K562 (cell line): ENCODE data around the gene CNPY4. TPM values are rescaled to one million over a fixed set of nuclear protein-coding genes. Genes with fewer than 3 reads are reported as not detected.

Experiments
- CEBPG ChIP-seq, 3 experiments: fragments of 200-800 bp in 1 of 3; sonication (Bioruptor generic) in 1 of 3; sonication (generic) in 1 of 3; formaldehyde crosslinking in 1 of 3; IDR thresholded peaks in 2 of 3; conservative IDR thresholded peaks in 1 of 3; 2 replicates each; pipeline versions ENCODE4 v1.6.1 to v1.8.0; 2016 to 2022; ENCODE audit warnings: missing compliant biosample characterization in 2 of 3, missing genetic modification characterization in 2 of 3, mild to moderate bottlenecking in 1 of 3, missing genetic modification reagents in 1 of 3
- E4F1 ChIP-seq: fragments of 250-450 bp; sonication (Bioruptor Pico); IDR thresholded peaks from 2 replicates; pipeline ENCODE4 v1.5.0; 2021; ENCODE audit warnings: mild to moderate bottlenecking, borderline replicate concordance
- FUS ChIP-seq: fragments of 200-400 bp; formaldehyde crosslinking; optimal IDR thresholded peaks from 2 replicates; pipeline ENCODE3; 2017; ENCODE audit warnings: low read depth, low read length
- HCFC1 ChIP-seq: IDR thresholded peaks from 2 replicates; pipeline ENCODE4 v1.6.1; 2012; ENCODE audit warnings: low read depth, low read length, improper control_type of control experiment
- KLF1 ChIP-seq: fragments of 450-650 bp; IDR thresholded peaks from 2 replicates; pipeline ENCODE4 v1.6.1; 2016; ENCODE audit warnings: missing genetic modification characterization, missing compliant biosample characterization
- KLF13 ChIP-seq: fragments of 450-650 bp; IDR thresholded peaks from 2 replicates; pipeline ENCODE4 v1.6.1; 2016; ENCODE audit warnings: missing genetic modification characterization, low read depth, mild to moderate bottlenecking, missing compliant biosample characterization, moderate library complexity, borderline replicate concordance
- TEAD4 ChIP-seq, 2 experiments: sonication (generic) in 1 of 2; formaldehyde crosslinking in 1 of 2; IDR thresholded peaks; 2 replicates each; pipeline versions ENCODE4 v1.6.1 to v1.8.0; 2012 to 2022; ENCODE audit warnings: borderline replicate concordance in 1 of 2, inconsistent platforms in 1 of 2, low read length in 1 of 2, mild to moderate bottlenecking in 1 of 2, missing genetic modification reagents in 1 of 2
- TSHZ1 ChIP-seq: fragments of 250-450 bp; sonication (Bioruptor Pico); IDR thresholded peaks from 2 replicates; pipeline ENCODE4 v1.4.0; 2020; ENCODE audit warnings: mild to moderate bottlenecking, moderate library complexity
- USF2 ChIP-seq: sonication (generic); formaldehyde crosslinking; IDR thresholded peaks from 2 replicates; pipeline ENCODE4 v1.5.0; 2020; ENCODE audit warnings: missing genetic modification reagents
- ZBTB11 ChIP-seq, 3 experiments: fragments of 200-800 bp in 1 of 3; fragments of 250-450 bp in 1 of 3; fragments of 450-650 bp in 1 of 3; sonication (Bioruptor Pico) in 1 of 3; sonication (Bioruptor generic) in 1 of 3; formaldehyde crosslinking in 1 of 3; IDR thresholded peaks; 2 replicates each; pipeline versions ENCODE4 v1.6.1 to v1.8.0; 2016 to 2022; ENCODE audit warnings: mild to moderate bottlenecking in 2 of 3, missing genetic modification characterization in 2 of 3, missing compliant biosample characterization in 1 of 3, moderate library complexity in 1 of 3
- ZBTB17 ChIP-seq: fragments of 450-650 bp; formaldehyde crosslinking; IDR thresholded peaks from 2 replicates; pipeline ENCODE4 v1.4.0; 2020; ENCODE audit warnings: mild to moderate bottlenecking
- ZNF140 ChIP-seq: fragments of 250-450 bp; sonication (Bioruptor Pico); IDR thresholded peaks from 2 replicates; pipeline ENCODE4 v1.8.0; 2021; ENCODE audit warnings: moderate library complexity, mild to moderate bottlenecking, inconsistent platforms
- ZNF146 ChIP-seq: IDR thresholded peaks from one replicate; pipeline ENCODE4 v1.6.1; 2018; ENCODE audit warnings: missing compliant biosample characterization; ENCODE audit not compliant: unreplicated experiment
- ZSCAN32 ChIP-seq: fragments of 450-650 bp; formaldehyde crosslinking; IDR thresholded peaks from 2 replicates; pipeline ENCODE4 v1.4.0; 2020; ENCODE audit warnings: mild to moderate bottlenecking, moderate library complexity
- polyA plus RNA-seq, 8 experiments: library from polyadenylated mRNA; depleted of rRNA in 4 of 8; stranded (reverse) in 5 of 8; unstranded in 3 of 8; fragments of >200 nt; fragmentation: Nextera tagmentation in 2 of 8; fragmentation: Illumina TruSeq in 1 of 8; extraction: Ambion mirVana in 2 of 8; extraction: Trizol in 1 of 8; gene quantifications; 2 replicates each; pipeline versions ENCODE4 v1.2.1 to v1.2.3, GENCODE V29; 2011 to 2014; ENCODE audit warnings: inconsistent platforms in 1 of 8, missing spikeins in 1 of 8
- total RNA-seq, 7 experiments: library from RNA; depleted of rRNA in 6 of 7; stranded (reverse); fragments of >200 nt in 6 of 7; fragmentation: Illumina TruSeq in 2 of 7; extraction: Trizol in 2 of 7; gene quantifications; 2 replicates each; pipeline versions ENCODE4 v1.2.1 to v1.2.3, GENCODE V29; 2011 to 2021; ENCODE audit warnings: low replicate concordance in 1 of 7

The CNPY4 gene
- total and polyA plus RNA-seq, 9 of the 15 experiments (the other 6 are each of a cell fraction or from before 2014, with no cell fraction given) = 1.9 to 11.2 (median 7.0) TPM

- no peak for TF ChIP-seq TSHZ1 (CRISPR knock-in tag)
- TF ChIP-seq CEBPG (CRISPR knock-in tag; IDR thresholded peaks at IDR 0.05) = no peak
- no peak for TF ChIP-seq CEBPG (tag; conservative IDR thresholded peaks at IDR 0.05 in 1 of 2, IDR thresholded peaks at IDR 0.05 in 1 of 2)
- TF ChIP-seq USF2 (CRISPR knock-in tag) = no peak
- TF ChIP-seq E4F1 = no peak
- TF ChIP-seq ZSCAN32 (CRISPR knock-in tag) = no peak
- no peak for TF ChIP-seq ZNF140
- TF ChIP-seq KLF1 (tag) = no peak
- TF ChIP-seq HCFC1 = peak; percentile 37; the same call in 1 of the 2 replicates
- no peak for TF ChIP-seq ZNF146 (CRISPR knock-in tag)
- no peak for TF ChIP-seq KLF13 (tag)
- TF ChIP-seq FUS = no peak
- TF ChIP-seq ZBTB17 (CRISPR knock-in tag) = no peak
- TF ChIP-seq TEAD4 (IDR thresholded peaks at IDR 0.05; ENCODE audit: low read length) = no peak; the same call in 1 of the 2 replicates
- no peak for TF ChIP-seq TEAD4 (CRISPR knock-in tag; IDR thresholded peaks at IDR 0.05; ENCODE audit: borderline replicate concordance)
- TF ChIP-seq ZBTB11 (CRISPR knock-in tag; IDR thresholded peaks at IDR 0.05) = 0 out of 6 replicates have a peak, but pooled peaks of 1 of the 3 experiments have one; percentile 76
Observed at GRCh38 chr7:100157334-100158228, 38.1 kb downstream of the CNPY4 start (continued).
